Measurements from ENCODE around the gene ALB. TPM values are rescaled to one million over a fixed set of nuclear protein-coding genes. Genes with fewer than 3 reads are reported as not detected.

The ALB gene
- total and polyA plus RNA-seq, 2 donors (not counting 1 experiment from before 2014, with no cell fraction given) = 0.24 TPM; not detected in 1

DNA sequence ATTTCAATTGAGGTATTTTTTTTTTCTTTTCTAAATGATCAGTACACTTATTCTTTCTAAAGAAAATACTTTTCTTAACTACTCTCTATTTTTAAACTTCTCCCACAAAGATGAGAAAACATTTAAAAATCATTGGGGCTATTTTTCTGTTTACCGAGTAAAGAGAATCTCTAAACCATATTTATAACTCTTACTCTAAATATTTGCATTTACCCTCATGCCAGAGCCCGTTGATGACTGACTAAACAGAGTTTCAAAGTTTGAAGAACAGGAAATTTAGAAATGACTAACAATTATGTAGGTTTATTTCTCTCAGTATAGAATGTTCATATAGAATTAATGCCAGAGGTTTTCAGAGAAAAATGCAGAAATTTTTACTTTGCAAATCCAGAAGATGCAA is 2.7 kb upstream of the ALB start:
- H3K9ac ChIP-seq (ENCODE audit: low read length) = no peak overlapping the region
- H3K4me3 ChIP-seq (ENCODE audit: control extremely low read depth in 1 of 5, extremely low read depth in 1 of 5, insufficient read depth in 1 of 5, low read depth in 2 of 5, low read length in 4 of 5) = no peak overlapping the region
- ChIA-PET POLR2A (no interaction called here), CTCF (no interaction called here)
- intact Hi-C loops (cut with micrococcal nuclease) = no loop called here
- no peaks in the 10 kb centered on the region for H4K20me1 ChIP-seq (ENCODE audit: control insufficient read depth, insufficient read depth, low read length, poor library complexity, severe bottlenecking)
- H3K9me3 ChIP-seq (ENCODE audit: control extremely low read depth in 1 of 3, control insufficient read depth in 2 of 3, insufficient read depth in 1 of 3, low read length in 2 of 3) = no peaks in the 10 kb centered on the region
- ATAC-seq (ENCODE audit: low read depth) (no peak), DNase-seq (no peak)
- H3K4me3 Mint-ChIP-seq = no peak overlapping the region
- no peaks in the 10 kb centered on the region for H3K79me2 ChIP-seq (ENCODE audit: control insufficient read depth, insufficient read depth, low read length)
- no peaks in the 10 kb centered on the region for H3K9me3 Mint-ChIP-seq (ENCODE audit: insufficient read depth)
- H3K27me3 ChIP-seq (replicated peaks in 1 of 4; ENCODE audit: control extremely low read depth in 1 of 4, control insufficient read depth in 3 of 4, insufficient read depth in 4 of 4, low read length in 3 of 4) = no peaks in the 10 kb centered on the region
- H2AFZ ChIP-seq (ENCODE audit: insufficient read depth, low read depth, low read length, poor library complexity, severe bottlenecking) = no peak overlapping the region
- peaks cover 2% of the 10 kb centered on the region for H3K27me3 Mint-ChIP-seq
- no CpG with 5 or more reads among the region's 2 CpGs for WGBS (ENCODE audit: insufficient coverage)
- no peak for TF ChIP-seq EZH2 (IDR thresholded peaks at IDR 0.05; ENCODE audit: borderline replicate concordance, insufficient read depth, low read depth, low read length, poor library complexity, severe bottlenecking)
- TF ChIP-seq, protein P1, sequence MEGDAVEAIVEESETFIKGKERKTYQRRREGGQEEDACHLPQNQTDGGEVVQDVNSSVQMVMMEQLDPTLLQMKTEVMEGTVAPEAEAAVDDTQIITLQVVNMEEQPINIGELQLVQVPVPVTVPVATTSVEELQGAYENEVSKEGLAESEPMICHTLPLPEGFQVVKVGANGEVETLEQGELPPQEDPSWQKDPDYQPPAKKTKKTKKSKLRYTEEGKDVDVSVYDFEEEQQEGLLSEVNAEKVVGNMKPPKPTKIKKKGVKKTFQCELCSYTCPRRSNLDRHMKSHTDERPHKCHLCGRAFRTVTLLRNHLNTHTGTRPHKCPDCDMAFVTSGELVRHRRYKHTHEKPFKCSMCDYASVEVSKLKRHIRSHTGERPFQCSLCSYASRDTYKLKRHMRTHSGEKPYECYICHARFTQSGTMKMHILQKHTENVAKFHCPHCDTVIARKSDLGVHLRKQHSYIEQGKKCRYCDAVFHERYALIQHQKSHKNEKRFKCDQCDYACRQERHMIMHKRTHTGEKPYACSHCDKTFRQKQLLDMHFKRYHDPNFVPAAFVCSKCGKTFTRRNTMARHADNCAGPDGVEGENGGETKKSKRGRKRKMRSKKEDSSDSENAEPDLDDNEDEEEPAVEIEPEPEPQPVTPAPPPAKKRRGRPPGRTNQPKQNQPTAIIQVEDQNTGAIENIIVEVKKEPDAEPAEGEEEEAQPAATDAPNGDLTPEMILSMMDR (IDR thresholded peaks at IDR 0.05) = no peak
- H3K27ac Mint-ChIP-seq = no peak overlapping the region
- no peaks in the 10 kb centered on the region for H3K36me3 ChIP-seq (replicated peaks in 1 of 2; ENCODE audit: control extremely low read depth in 1 of 2, control insufficient read depth in 1 of 2, extremely low read depth in 1 of 2, insufficient read depth in 2 of 2, low read length in 1 of 2)
- H3K4me1 Mint-ChIP-seq = no peaks in the 10 kb centered on the region
- no peak overlapping the region for H3K27ac ChIP-seq (ENCODE audit: low read length in 2 of 2)
- no peak overlapping the region for H3K4me2 ChIP-seq (replicated peaks; ENCODE audit: low read depth, low read length, poor library complexity, severe bottlenecking)
- H3K4me1 ChIP-seq (ENCODE audit: control insufficient read depth in 2 of 2, insufficient read depth in 2 of 2, low read length in 2 of 2) = no peaks in the 10 kb centered on the region

DNA sequence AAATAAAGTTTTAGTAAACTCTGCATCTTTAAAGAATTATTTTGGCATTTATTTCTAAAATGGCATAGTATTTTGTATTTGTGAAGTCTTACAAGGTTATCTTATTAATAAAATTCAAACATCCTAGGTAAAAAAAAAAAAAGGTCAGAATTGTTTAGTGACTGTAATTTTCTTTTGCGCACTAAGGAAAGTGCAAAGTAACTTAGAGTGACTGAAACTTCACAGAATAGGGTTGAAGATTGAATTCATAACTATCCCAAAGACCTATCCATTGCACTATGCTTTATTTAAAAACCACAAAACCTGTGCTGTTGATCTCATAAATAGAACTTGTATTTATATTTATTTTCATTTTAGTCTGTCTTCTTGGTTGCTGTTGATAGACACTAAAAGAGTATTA is 370 bp downstream of the ALB start:
- H3K79me2 ChIP-seq (ENCODE audit: control insufficient read depth, insufficient read depth, low read length) = no peaks in the 10 kb centered on the region
- POLR2A ChIA-PET = no interaction called here

More for the DNA sequence above, 370 bp downstream of the ALB start:
- Histone ChIP-seq H3K27me3 (replicated peaks in 1 of 4; ENCODE audit: control extremely low read depth in 1 of 4, control insufficient read depth in 3 of 4, insufficient read depth in 4 of 4, low read length in 3 of 4) (no peaks in the 10 kb centered on the region), H3K4me3 (ENCODE audit: control extremely low read depth in 1 of 5, extremely low read depth in 1 of 5, insufficient read depth in 1 of 5, low read depth in 2 of 5, low read length in 4 of 5) (no peak overlapping the region), H2AFZ (ENCODE audit: insufficient read depth, low read depth, low read length, poor library complexity, severe bottlenecking) (no peak overlapping the region), H3K27ac (ENCODE audit: low read length in 2 of 2) (no peak overlapping the region), H4K20me1 (ENCODE audit: control insufficient read depth, insufficient read depth, low read length, poor library complexity, severe bottlenecking) (no peaks in the 10 kb centered on the region), H3K9ac (ENCODE audit: low read length) (no peak overlapping the region), H3K9me3 (ENCODE audit: control extremely low read depth in 1 of 3, control insufficient read depth in 2 of 3, insufficient read depth in 1 of 3, low read length in 2 of 3) (no peaks in the 10 kb centered on the region), H3K4me2 (replicated peaks; ENCODE audit: low read depth, low read length, poor library complexity, severe bottlenecking) (no peak overlapping the region), H3K4me1 (ENCODE audit: control insufficient read depth in 2 of 2, insufficient read depth in 2 of 2, low read length in 2 of 2) (no peaks in the 10 kb centered on the region), H3K36me3 (replicated peaks in 1 of 2; ENCODE audit: control extremely low read depth in 1 of 2, control insufficient read depth in 1 of 2, extremely low read depth in 1 of 2, insufficient read depth in 2 of 2, low read length in 1 of 2) (no peaks in the 10 kb centered on the region)
- ATAC-seq (ENCODE audit: low read depth) (no peak), DNase-seq (no peak)
- H3K27me3 Mint-ChIP-seq = peaks cover 4% of the 10 kb centered on the region
- H3K4me1 Mint-ChIP-seq = no peaks in the 10 kb centered on the region
- H3K27ac Mint-ChIP-seq = no peak overlapping the region
- no peaks in the 10 kb centered on the region for H3K9me3 Mint-ChIP-seq (ENCODE audit: insufficient read depth)
- intact Hi-C loops (cut with micrococcal nuclease) = no loop called here
- no CpG with 5 or more reads among the region's 1 CpG for WGBS (ENCODE audit: insufficient coverage)
- TF ChIP-seq EZH2 (IDR thresholded peaks at IDR 0.05; ENCODE audit: borderline replicate concordance, insufficient read depth, low read depth, low read length, poor library complexity, severe bottlenecking) = no peak
- TF ChIP-seq, protein P1 (IDR thresholded peaks at IDR 0.05) = no peak
- no peak overlapping the region for H3K4me3 Mint-ChIP-seq
- CTCF ChIA-PET = no interaction called here
